K562 (cell line): Measurements from ENCODE around the gene ACSF2. TPM values are rescaled to one million over a fixed set of nuclear protein-coding genes. Genes with fewer than 3 reads are reported as not detected.

Experiments
- ATAC-seq: fragments of 200-7000 bp; cut with Tn5 transposase; 3 replicates; pipeline ENCODE4 v1.9.1; 2020; ENCODE audit warnings: moderate library complexity
- BruUV-seq: library from RNA; stranded (reverse); fragments of 400-500 nt; replicated peaks from 2 replicates; lab custom pipeline; 2021; lab: Mats Ljungman, UMichigan
- CTCF ChIA-PET: fragments of 300-600 bp; formaldehyde crosslinking; extraction: SDS; loops from one replicate; lab custom pipeline; 2021; ENCODE audit warnings: low intra/inter-chr PET ratio; lab: Yijun Ruan, JAX
- POLR2A ChIA-PET: fragments of 300-600, 350-650 bp; sonication (Branson Sonifier 250); formaldehyde crosslinking; extraction: SDS; loops from one replicate; lab custom pipeline; 2021; ENCODE audit warnings: antibody characterized with exemption, inconsistent platforms; lab: Yijun Ruan, JAX
- DNase-seq, 4 experiments: peaks; one replicate each; pipeline versions ENCODE4 v3.0.0 to v3.0.0-alpha.2; 2011 to 2018; ENCODE audit warnings: low spot score in 3 of 4, mixed read lengths in 3 of 4; ENCODE audit errors: extremely low read depth in 1 of 4
- FAIRE-seq: peaks from 2 replicates; lab custom pipeline; 2011; peaks lifted over from hg19 to GRCh38; lab: Jason Lieb, UNC
- H2AFZ ChIP-seq: 2 replicates; pipeline ENCODE4 v1.6.0; 2011; ENCODE audit warnings: low read depth, low read length, control low read depth, inconsistent platforms
- H3K27ac ChIP-seq: fragments of 200-600 bp; 3 replicates; pipeline ENCODE4 v1.8.0; 2011; ENCODE audit warnings: low read depth, mild to moderate bottlenecking, control low read depth, inconsistent platforms, low read length, moderate library complexity, mixed read lengths; ENCODE audit errors: extremely low read depth
- H3K27me3 ChIP-seq, 2 experiments: fragments of 300-600 bp in 1 of 2; 2 replicates in 1 of 2; 3 replicates in 1 of 2; pipeline versions ENCODE4 v1.6.0 to v1.8.0; 2011; ENCODE audit warnings: inconsistent platforms in 2 of 2, low read length in 2 of 2, mild to moderate bottlenecking in 1 of 2, mixed read lengths in 1 of 2, moderate library complexity in 1 of 2; ENCODE audit not compliant: control insufficient read depth in 2 of 2, insufficient read depth in 2 of 2
- H3K36me3 ChIP-seq: fragments of 300-600 bp; 3 replicates; pipeline ENCODE4 v1.8.0; 2011; ENCODE audit warnings: mild to moderate bottlenecking, low read length, inconsistent platforms; ENCODE audit not compliant: control insufficient read depth, insufficient read depth
- H3K4me1 ChIP-seq, 2 experiments: fragments of 200-600 bp in 1 of 2; replicated peaks in 1 of 2; 2 replicates in 1 of 2; 3 replicates in 1 of 2; pipeline versions ENCODE4 v1.5.1 to v1.8.0; 2011; ENCODE audit warnings: inconsistent platforms in 2 of 2, low read length in 2 of 2, mild to moderate bottlenecking in 1 of 2, mixed read lengths in 1 of 2, moderate library complexity in 1 of 2; ENCODE audit not compliant: control insufficient read depth in 2 of 2, insufficient read depth in 2 of 2
- H3K4me2 ChIP-seq: 2 replicates; pipeline ENCODE4 v1.6.1; 2011; ENCODE audit warnings: low read length, control low read depth, inconsistent platforms, mixed read lengths; ENCODE audit not compliant: insufficient read depth
- H3K4me3 ChIP-seq: fragments of 200-600 bp; sonication (generic), shearing (Covaris generic); 2 replicates; pipeline ENCODE4 v1.5.1; 2016; ENCODE audit warnings: control low read depth, inconsistent platforms
- H3K79me2 ChIP-seq: fragments of 200-600 bp; 3 replicates; pipeline ENCODE4 v1.8.0; 2011; ENCODE audit warnings: low read length, inconsistent platforms; ENCODE audit not compliant: control insufficient read depth, insufficient read depth
- H3K9ac ChIP-seq, 2 experiments: 2 replicates each; pipeline versions ENCODE4 v1.6.0 to v1.6.1; 2011; ENCODE audit warnings: low read depth in 2 of 2, low read length in 2 of 2, control low read depth in 1 of 2, inconsistent platforms in 1 of 2, mild to moderate bottlenecking in 1 of 2, mixed read lengths in 1 of 2; ENCODE audit not compliant: insufficient read depth in 1 of 2
- H3K9me1 ChIP-seq: one replicate; pipeline ENCODE4 v1.6.0; 2011; ENCODE audit warnings: inconsistent platforms, mild to moderate bottlenecking, low read length, moderate library complexity; ENCODE audit not compliant: control insufficient read depth, insufficient read depth
- H3K9me3 ChIP-seq: replicated peaks from 2 replicates; pipeline ENCODE4 v1.5.1; 2011; ENCODE audit warnings: low read depth, low read length, inconsistent platforms; ENCODE audit not compliant: control insufficient read depth, insufficient read depth
- H4K20me1 ChIP-seq: replicated peaks from 2 replicates; pipeline ENCODE4 v1.6.1; 2011; ENCODE audit warnings: low read length, inconsistent platforms, mixed read lengths; ENCODE audit not compliant: control insufficient read depth, insufficient read depth
- CHD1 ChIP-seq: fragments of 200-600 bp; sonication (generic); IDR thresholded peaks from one replicate; pipeline ENCODE4 v1.6.1; 2012; ENCODE audit warnings: mild to moderate bottlenecking, moderate library complexity, low read length, inconsistent platforms
- CREB3L1 ChIP-seq: fragments of 450-650 bp; IDR thresholded peaks from 2 replicates; pipeline ENCODE4 v1.6.1; 2014; ENCODE audit warnings: low read depth, mild to moderate bottlenecking, moderate library complexity, borderline replicate concordance
- DNMT1 ChIP-seq: fragments of 450-650 bp; IDR thresholded peaks from 2 replicates; pipeline ENCODE4 v1.6.1; 2016; ENCODE audit warnings: antibody characterized with exemption, mild to moderate bottlenecking
- ELF4 ChIP-seq: fragments of 450-650 bp; formaldehyde crosslinking; IDR thresholded peaks from 2 replicates; pipeline ENCODE4 v1.4.0; 2022; ENCODE audit warnings: missing genetic modification characterization
- KDM1A ChIP-seq, 2 experiments: fragments of 450-650 bp; IDR thresholded peaks; 2 replicates each; pipeline ENCODE4 v1.6.1; 2016; ENCODE audit warnings: mild to moderate bottlenecking in 2 of 2
- MAFG ChIP-seq: fragments of 450-650 bp; conservative IDR thresholded peaks from 2 replicates; pipeline ENCODE4 v1.6.1; 2016; ENCODE audit warnings: missing genetic modification characterization, missing compliant biosample characterization
- NFE2 ChIP-seq: IDR thresholded peaks from 2 replicates; pipeline ENCODE4 v1.6.1; 2014; ENCODE audit warnings: antibody characterized with exemption, low read depth
- NFIC ChIP-seq: fragments of 450-650 bp; IDR thresholded peaks from 2 replicates; pipeline ENCODE4 v1.6.1; 2017; ENCODE audit warnings: mild to moderate bottlenecking, inconsistent platforms
- NR1H2 ChIP-seq: sonication (generic); formaldehyde crosslinking; IDR thresholded peaks from 2 replicates; pipeline ENCODE4 v1.4.0; 2020; ENCODE audit warnings: mild to moderate bottlenecking, missing genetic modification reagents
- NRF1 ChIP-seq, 2 experiments: fragments of 450-650 bp; IDR thresholded peaks in 1 of 2; conservative IDR thresholded peaks in 1 of 2; 2 replicates each; pipeline ENCODE4 v1.6.1; 2014; ENCODE audit warnings: mild to moderate bottlenecking in 2 of 2
- WGBS: fragments of 100-300 bp; shearing (Covaris generic); methylation state at CpG from one replicate; pipeline ENCODE4 v1.1.6; 2016; ENCODE audit warnings: low coverage, mixed read lengths; ENCODE audit not compliant: insufficient coverage; ENCODE audit errors: missing lambda C conversion rate; 5-methylcytosine and 5-hydroxymethylcytosine counted together
- in situ Hi-C: fragments of 300-500 bp; cut with MboI; formaldehyde crosslinking; loops from 4 replicates; pipeline ENCODE4 v1.15.0; 2018; ENCODE audit warnings: inconsistent platforms, mixed read lengths
- intact Hi-C: fragments of 100-400 bp; cut with micrococcal nuclease; formaldehyde crosslinking; loops from 2 replicates; pipeline ENCODE4 v1.14.2; 2022
- polyA plus RNA-seq, 8 experiments: library from polyadenylated mRNA; depleted of rRNA in 4 of 8; stranded (reverse) in 5 of 8; unstranded in 3 of 8; fragments of >200 nt; fragmentation: Nextera tagmentation in 2 of 8; fragmentation: Illumina TruSeq in 1 of 8; extraction: Ambion mirVana in 2 of 8; extraction: Trizol in 1 of 8; gene quantifications; 2 replicates each; pipeline versions ENCODE4 v1.2.1 to v1.2.3, GENCODE V29; 2011 to 2014; ENCODE audit warnings: inconsistent platforms in 1 of 8, missing spikeins in 1 of 8
- total RNA-seq, 7 experiments: library from RNA; depleted of rRNA in 6 of 7; stranded (reverse); fragments of >200 nt in 6 of 7; fragmentation: Illumina TruSeq in 2 of 7; extraction: Trizol in 2 of 7; gene quantifications; 2 replicates each; pipeline versions ENCODE4 v1.2.1 to v1.2.3, GENCODE V29; 2011 to 2021; ENCODE audit warnings: low replicate concordance in 1 of 7
- TF ChIP-seq, protein P1 (sequence below): sonication (generic); formaldehyde crosslinking; IDR thresholded peaks from 2 replicates; pipeline ENCODE4 v1.9.0; 2022; ENCODE audit warnings: mild to moderate bottlenecking, missing genetic modification reagents

ACSF2 gene
- total and polyA plus RNA-seq, 9 of the 15 experiments (the other 6 are each of a cell fraction or from before 2014, with no cell fraction given), result 0.89 to 6.1 (median 3.5) TPM

DNA sequence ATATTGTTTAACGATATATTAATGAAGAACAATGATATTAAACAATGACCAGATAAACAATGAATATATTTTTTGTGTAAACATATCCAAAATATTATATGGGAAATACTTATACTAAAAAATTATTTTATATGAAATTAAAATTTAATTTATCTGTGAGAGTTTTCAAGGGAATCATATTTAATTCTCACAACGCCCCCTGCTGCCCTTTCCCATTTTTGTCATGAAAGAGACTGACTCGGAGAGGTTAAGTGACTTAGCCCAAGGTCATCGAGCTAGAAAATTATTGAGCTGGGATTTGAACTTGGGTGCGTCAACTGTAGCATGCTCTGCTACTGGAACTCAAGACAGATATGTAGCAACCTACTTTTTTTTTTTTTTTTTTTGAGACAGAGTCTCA, 75.0 kb downstream of the ACSF2 start (continued):
- no peak for TF ChIP-seq CREB3L1
- no peak for TF ChIP-seq CHD1
- TF ChIP-seq NR1H2, result no peak
- no peak for TF ChIP-seq NFIC
- TF ChIP-seq NRF1 (conservative IDR thresholded peaks at IDR 0.05 in 1 of 2, IDR thresholded peaks at IDR 0.05 in 1 of 2), result no peak
- TF ChIP-seq ELF4 (CRISPR knock-in tag), result no peak

DNA sequence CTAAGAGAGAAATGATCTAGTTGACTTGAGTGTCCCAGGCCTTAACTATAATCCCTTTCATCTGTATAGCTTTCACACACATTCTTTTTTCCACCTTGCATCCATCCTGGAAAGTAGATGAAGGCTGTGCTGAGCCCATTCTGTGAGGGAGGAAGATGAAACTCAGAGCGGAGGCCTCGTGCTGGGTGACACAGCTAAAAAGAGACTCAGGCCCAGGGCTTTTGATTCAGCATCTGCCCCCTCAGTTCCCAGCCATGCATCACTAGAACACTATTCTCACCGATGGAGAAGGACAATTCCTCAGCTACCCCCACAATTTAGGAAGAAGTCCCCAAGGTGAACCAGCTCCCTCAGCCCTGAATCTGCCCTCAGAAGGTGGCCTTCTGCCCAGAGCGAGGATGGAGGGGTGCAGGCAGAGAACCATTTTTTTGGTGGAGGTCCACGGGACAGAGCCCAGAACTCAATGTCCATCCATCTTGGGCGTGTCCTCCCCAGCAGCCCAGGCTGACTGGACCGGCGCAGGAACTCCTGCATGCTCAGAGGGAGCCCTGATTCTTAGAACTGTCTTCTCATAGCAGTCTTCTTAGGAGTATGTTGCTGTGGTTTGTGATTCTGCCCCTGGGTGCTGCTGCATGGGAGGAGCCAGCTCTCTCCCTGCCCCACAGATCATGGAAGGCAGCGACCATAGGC, 76.4 kb downstream of the ACSF2 start:
- Histone ChIP-seq H3K4me1 (no peaks in the 10 kb centered on the region), H3K27me3 (peaks cover 27 to 40% of the 10 kb centered on the region in 2 experiments), H3K27ac (no peak overlapping the region), H3K9me3 (no peaks in the 10 kb centered on the region), H4K20me1 (0 out of 2 replicates have a peak, but pooled peaks cover 3% of the 10 kb centered on the region), H3K79me2 (no peaks in the 10 kb centered on the region), H2AFZ (no peak overlapping the region), H3K36me3 (no peaks in the 10 kb centered on the region), H3K9ac (0 out of 4 replicates have a peak overlapping the region, but pooled peaks of 1 of the 2 experiments have one; percentile 40), H3K4me3 (no peak overlapping the region), H3K9me1 (no peaks in the 10 kb centered on the region), H3K4me2 (no peak overlapping the region)
- DNase-seq (no peak), FAIRE-seq (no peak), ATAC-seq (peak; percentile 42; the same call in 2 of the 3 replicates)
- WGBS, result 5% methylated on average over 9 of the region's 9 CpGs
- ChIA-PET CTCF (no interaction called here), POLR2A (interaction anchor here (0.8 kb wide), 1 partner anchor 11 kb away, joined by 3 read pairs; no protein-coding TSS in a partner anchor)
- intact Hi-C loops, result no loop called here
- TF ChIP-seq KDM1A (IDR thresholded peaks at IDR 0.05), result no peak
- TF ChIP-seq MAFG (tag), result 0 out of 2 replicates have a peak, but pooled peaks have one; percentile 9
- no peak for TF ChIP-seq DNMT1
- TF ChIP-seq, protein P1, sequence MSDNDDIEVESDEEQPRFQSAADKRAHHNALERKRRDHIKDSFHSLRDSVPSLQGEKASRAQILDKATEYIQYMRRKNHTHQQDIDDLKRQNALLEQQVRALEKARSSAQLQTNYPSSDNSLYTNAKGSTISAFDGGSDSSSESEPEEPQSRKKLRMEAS, result 0 out of 2 replicates have a peak, but pooled peaks have one; percentile 27
- TF ChIP-seq NFE2, result peak; percentile 42; the same call in 1 of the 2 replicates
- no TSS peak for BruUV-seq
- in situ Hi-C loops, result no loop called here
